GM23248 (cell line): ENCODE results near the gene FITM1. TPM values are rescaled to one million over a fixed set of nuclear protein-coding genes. Genes with fewer than 3 reads are reported as not detected.

Experiments
- DNase-seq: peaks from one replicate; pipeline ENCODE4 v3.0.0-alpha.2; 2015
- H2AFZ ChIP-seq: fragments of 200-600 bp; sonication (generic); 2 replicates; pipeline ENCODE4 v1.6.1; 2016; ENCODE audit warnings: antibody characterized with exemption
- H3F3A ChIP-seq: fragments of 200-600 bp; sonication (generic); 2 replicates; pipeline ENCODE4 v1.6.1; 2016; ENCODE audit warnings: mild to moderate bottlenecking, antibody characterized with exemption, mixed run types; ENCODE audit not compliant: insufficient read depth
- H3K27ac ChIP-seq: fragments of 200-600 bp; sonication (generic); 2 replicates; pipeline ENCODE4 v1.5.1; 2016; ENCODE audit warnings: mild to moderate bottlenecking
- H3K27me3 ChIP-seq: fragments of 200-600 bp; sonication (generic); replicated peaks from 2 replicates; pipeline ENCODE4 v1.6.1; 2016; ENCODE audit warnings: mild to moderate bottlenecking; ENCODE audit not compliant: insufficient read depth
- H3K36me3 ChIP-seq: fragments of 200-600 bp; sonication (generic); 2 replicates; pipeline ENCODE4 v1.6.1; 2016; ENCODE audit warnings: low read depth, mild to moderate bottlenecking
- H3K4me1 ChIP-seq: fragments of 200-600 bp; sonication (generic); 2 replicates; pipeline ENCODE4 v1.6.1; 2016; ENCODE audit warnings: mild to moderate bottlenecking; ENCODE audit not compliant: insufficient read depth
- H3K4me2 ChIP-seq: fragments of 200-600 bp; sonication (generic); one replicate; pipeline ENCODE4 v1.6.1; 2016; ENCODE audit warnings: mild to moderate bottlenecking; ENCODE audit not compliant: unreplicated experiment
- H3K4me3 ChIP-seq: fragments of 200-600 bp; sonication (generic); 2 replicates; pipeline ENCODE4 v1.5.1; 2016; ENCODE audit warnings: mild to moderate bottlenecking
- H3K79me2 ChIP-seq: fragments of 200-600 bp; sonication (generic); 2 replicates; pipeline ENCODE4 v1.6.1; 2016; ENCODE audit warnings: mild to moderate bottlenecking; ENCODE audit not compliant: insufficient read depth
- H3K9ac ChIP-seq: fragments of 200-600 bp; sonication (generic); 2 replicates; pipeline ENCODE4 v1.6.1; 2016; ENCODE audit warnings: mild to moderate bottlenecking
- H3K9me2 ChIP-seq: fragments of 200-600 bp; sonication (generic); 2 replicates; pipeline ENCODE4 v1.6.1; 2016; ENCODE audit warnings: mixed run types, mild to moderate bottlenecking, moderate library complexity; ENCODE audit not compliant: insufficient read depth
- H3K9me3 ChIP-seq: fragments of 200-600 bp; sonication (generic); one replicate; pipeline ENCODE4 v1.6.1; 2017; ENCODE audit warnings: low read depth
- H4K20me1 ChIP-seq: fragments of 200-600 bp; sonication (generic); 2 replicates; pipeline ENCODE4 v1.6.0; 2016; ENCODE audit not compliant: insufficient read depth
- EZH2 ChIP-seq: fragments of 200-600 bp; sonication (generic); IDR thresholded peaks from 2 replicates; pipeline ENCODE4 v1.6.1; 2018; ENCODE audit warnings: antibody characterized with exemption, mild to moderate bottlenecking; ENCODE audit not compliant: insufficient read depth, poor library complexity, severe bottlenecking
- EZH2phosphoT487 ChIP-seq: fragments of 200-600 bp; sonication (generic); IDR thresholded peaks from 2 replicates; pipeline ENCODE4 v1.6.1; 2018; ENCODE audit warnings: antibody characterized with exemption, moderate library complexity, mild to moderate bottlenecking, low read depth; ENCODE audit not compliant: insufficient read depth
- WGBS, 2 experiments: methylation state at CpG; one replicate each; pipeline ENCODE4 v1.1.6; 2015 to 2017; ENCODE audit warnings: low lambda C conversion rate in 2 of 2, low coverage in 1 of 2; ENCODE audit errors: missing lambda C conversion rate in 2 of 2; 5-methylcytosine and 5-hydroxymethylcytosine counted together
- in situ Hi-C: fragments of 300-500 bp; cut with MboI; formaldehyde crosslinking; loops from 2 replicates; pipeline ENCODE4 v1.15.0; 2020
- polyA plus RNA-seq: library from polyadenylated mRNA; unstranded; fragments of >200 nt; fragmentation: Nextera tagmentation; extraction: Ambion mirVana; gene quantifications from 2 replicates; pipeline ENCODE4 v1.2.1, GENCODE V29; 2016
- total RNA-seq: library from RNA; depleted of rRNA; stranded (reverse); fragments of >200 nt; shearing (Covaris generic); gene quantifications from 2 replicates; pipeline ENCODE4 v1.2.3, GENCODE V29; 2014

FITM1 gene
- total and polyA plus RNA-seq, 2 experiments from 2014 or later, result not detected

DNA sequence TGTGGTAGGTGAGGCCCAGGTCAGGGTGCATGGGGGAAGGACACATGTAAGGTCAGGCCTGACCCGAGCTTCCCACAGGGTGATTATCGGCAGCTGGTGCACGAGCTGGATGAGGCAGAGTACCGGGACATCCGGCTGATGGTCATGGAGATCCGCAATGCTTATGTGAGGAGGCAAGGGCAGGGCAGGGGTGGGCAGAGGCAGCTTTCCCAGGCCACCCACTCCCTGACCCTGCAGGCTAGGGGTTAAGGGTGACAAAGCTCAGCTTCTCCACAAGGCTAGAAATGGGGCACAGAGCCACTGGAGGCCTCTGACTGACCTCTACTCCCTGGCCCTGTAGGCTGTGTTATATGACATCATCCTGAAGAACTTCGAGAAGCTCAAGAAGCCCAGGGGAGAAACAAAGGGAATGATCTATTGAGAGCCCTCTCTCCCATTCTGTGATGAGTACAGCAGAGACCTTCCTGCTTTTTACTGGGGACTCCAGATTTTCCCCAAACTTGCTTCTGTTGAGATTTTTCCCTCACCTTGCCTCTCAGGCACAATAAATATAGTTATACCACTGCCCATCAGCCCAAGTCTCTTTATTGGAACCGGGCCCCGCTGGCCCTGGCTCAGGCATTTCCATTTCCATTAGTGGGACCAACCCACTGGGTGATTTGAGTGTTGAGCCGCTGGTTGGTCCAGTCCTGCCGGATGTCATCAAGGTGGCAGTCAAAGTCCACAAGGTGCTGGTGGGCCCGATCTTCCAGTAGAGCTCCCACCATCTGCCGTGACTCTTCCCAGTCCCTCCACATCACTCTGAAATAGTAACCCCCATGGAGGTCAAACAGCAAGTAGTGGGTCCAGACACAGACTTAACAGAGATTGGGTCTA, 8.2 kb downstream of the FITM1 start:
- H3K79me2 ChIP-seq, result peaks cover 45% of the 10 kb centered on the region
- no peak overlapping the region for H3K9ac ChIP-seq
- peaks cover 17% of the 10 kb centered on the region for H3F3A ChIP-seq
- no peak overlapping the region for H3K4me2 ChIP-seq
- in situ Hi-C loops, result no loop called here
- H3K4me1 ChIP-seq, result peaks cover 25% of the 10 kb centered on the region
- no peaks in the 10 kb centered on the region for H4K20me1 ChIP-seq
- no peak overlapping the region for H3K4me3 ChIP-seq
- H2AFZ ChIP-seq, result no peak overlapping the region
- TF ChIP-seq EZH2 (no peak), EZH2phosphoT487 (no peak)
- H3K9me2 ChIP-seq, result no peaks in the 10 kb centered on the region
- no peak for DNase-seq
- 87 to 88% methylated on average over 13 of the region's 13 CpGs for WGBS, 2 experiments
- no peaks in the 10 kb centered on the region for H3K9me3 ChIP-seq
- no peaks in the 10 kb centered on the region for H3K27me3 ChIP-seq
- peaks cover 12% of the 10 kb centered on the region; the same call in 1 of the 2 replicates for H3K36me3 ChIP-seq
- H3K27ac ChIP-seq, result no peak overlapping the region

DNA sequence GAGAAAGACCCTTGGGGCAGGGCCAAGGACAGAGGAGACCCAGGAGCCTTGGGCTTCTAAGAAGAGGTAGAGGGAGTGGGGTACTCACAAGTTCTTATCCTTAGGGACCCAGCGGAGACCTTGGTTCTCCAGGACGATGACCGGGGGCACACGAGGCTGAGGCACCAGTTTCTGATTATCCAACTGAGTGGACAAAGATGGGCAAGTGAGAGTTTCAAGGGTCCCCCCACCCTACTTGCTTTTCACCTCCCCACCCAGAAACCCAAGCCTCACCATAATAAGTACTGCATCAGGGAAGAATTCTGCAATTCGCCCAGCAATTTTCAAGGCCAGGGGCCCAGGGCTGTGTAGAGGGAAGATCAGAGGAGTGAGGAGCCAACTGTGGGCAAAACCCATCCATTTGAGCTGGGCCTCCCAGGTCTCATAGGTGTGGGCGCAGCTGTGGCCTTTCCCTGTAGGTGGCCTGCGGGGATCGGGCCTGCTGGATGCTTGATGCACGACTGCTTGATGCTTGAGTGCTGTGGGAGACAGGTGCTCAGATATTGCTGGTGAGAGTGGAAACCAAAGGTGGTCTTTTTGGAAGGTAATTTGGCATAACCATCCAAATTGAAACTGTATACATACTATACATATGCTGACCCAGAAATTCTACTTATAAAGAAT, 8.9 kb downstream of the FITM1 start:
- Histone ChIP-seq H3K9ac (peak overlapping the region; percentile 81; the same call in 1 of the 2 replicates), H3K27ac (no peak overlapping the region), H3F3A (peaks cover 24% of the 10 kb centered on the region), H3K4me2 (peak overlapping the region; percentile 95), H3K27me3 (no peaks in the 10 kb centered on the region), H3K4me1 (peaks cover 31% of the 10 kb centered on the region), H3K9me2 (no peaks in the 10 kb centered on the region), H2AFZ (no peak overlapping the region), H3K36me3 (peaks cover 12% of the 10 kb centered on the region; the same call in 1 of the 2 replicates), H3K9me3 (no peaks in the 10 kb centered on the region), H4K20me1 (no peaks in the 10 kb centered on the region), H3K4me3 (peak overlapping the region; percentile 93), H3K79me2 (peaks cover 51% of the 10 kb centered on the region)
- in situ Hi-C loops, result no loop called here
- WGBS, 2 experiments, result 93 to 96% methylated on average over 9 of the region's 9 CpGs
- no peak for DNase-seq
- TF ChIP-seq EZH2phosphoT487, result no peak

DNA sequence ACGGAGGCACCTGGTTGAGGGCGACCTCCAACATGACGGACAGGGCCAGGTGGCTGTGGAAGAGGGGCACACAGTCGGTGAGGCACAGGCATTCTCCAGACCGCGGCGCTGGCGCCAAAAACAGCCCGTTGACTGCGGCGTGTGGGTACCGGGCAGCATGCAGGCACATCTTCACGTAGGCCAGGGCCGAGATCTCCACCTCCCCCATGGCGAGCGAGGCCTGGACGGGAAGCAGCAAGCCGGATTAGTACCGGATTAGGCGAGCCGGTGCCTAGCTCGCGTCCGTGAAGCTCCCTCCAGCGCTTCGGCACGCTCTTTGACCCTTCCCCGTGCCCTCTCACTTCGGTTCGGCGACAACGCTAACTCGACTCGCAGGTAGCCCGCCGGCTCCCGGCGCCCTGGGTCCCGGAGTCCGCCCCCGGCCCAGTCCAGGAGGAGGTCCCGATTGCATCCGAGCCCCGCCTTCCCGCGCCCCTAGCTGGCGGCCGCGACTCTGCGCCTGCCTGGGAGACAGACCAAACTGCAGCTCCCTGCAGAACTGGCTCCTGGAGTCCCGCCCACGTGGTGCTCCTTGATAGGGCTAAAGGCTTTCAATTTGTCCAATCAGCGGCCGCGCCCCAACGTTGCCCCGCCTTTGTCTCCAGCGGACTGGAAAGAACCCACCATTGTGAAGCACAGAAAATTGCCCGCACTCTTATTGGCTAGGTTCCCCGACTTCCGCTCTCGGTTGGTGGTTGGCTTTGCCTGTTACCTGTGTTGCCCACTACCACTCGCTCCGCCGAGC, 10.8 kb downstream of the FITM1 start, which contains the start of gene EMC9:
EMC9 (minus strand) TSS at position 495 of the 784 bp plus-strand sequence; CDS start at position 208, 287 bp downstream.
- Histone ChIP-seq H4K20me1 (no peaks in the 10 kb centered on the region), H3K4me3 (peak within 1 kb of the TSS; percentile 93), H3K27ac (peak within 1 kb of the TSS; percentile 64), H3K36me3 (peaks cover 12% of the 10 kb centered on the region; the same call in 1 of the 2 replicates), H2AFZ (peak within 1 kb of the TSS; percentile 85), H3K79me2 (peaks cover 63% of the 10 kb centered on the region), H3K9me2 (no peaks in the 10 kb centered on the region), H3K9me3 (no peaks in the 10 kb centered on the region), H3K4me2 (peak within 1 kb of the TSS; percentile 95), H3K27me3 (no peaks in the 10 kb centered on the region), H3K4me1 (peaks cover 43% of the 10 kb centered on the region), H3F3A (peaks cover 41% of the 10 kb centered on the region), H3K9ac (peak within 1 kb of the TSS; percentile 81)
- peak; percentile 100 for DNase-seq
- in situ Hi-C loops, result no loop called here
- no peak for TF ChIP-seq EZH2
- TF ChIP-seq EZH2phosphoT487, result no peak
- 0 to 2% methylated on average over 59 to 65 of the region's 65 CpGs for WGBS, 2 experiments

DNA sequence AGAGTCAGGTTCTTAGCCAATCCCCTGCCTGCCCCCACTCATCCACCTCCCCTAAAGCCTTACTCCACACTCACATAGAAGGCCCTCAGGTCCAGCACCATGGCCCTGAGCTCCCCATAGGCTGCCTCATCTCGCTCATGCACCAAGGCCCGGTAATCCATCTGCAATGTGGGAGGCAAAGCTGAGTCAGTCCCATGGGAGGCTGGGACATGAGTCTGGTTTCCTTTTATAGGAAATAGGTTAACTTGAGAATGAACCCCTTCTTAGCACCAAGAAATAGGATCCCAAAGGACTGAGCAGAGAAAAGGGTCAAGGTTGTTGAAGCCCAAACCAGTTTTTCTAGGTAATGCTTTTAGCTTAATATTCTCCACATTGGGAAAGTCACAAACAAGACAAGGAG, 13.1 kb downstream of the FITM1 start:
- H3K4me1 ChIP-seq, result peaks cover 46% of the 10 kb centered on the region
- peak; percentile 87 for DNase-seq
- in situ Hi-C loops, result no loop called here
- 8 to 14% methylated on average over 2 of the region's 2 CpGs for WGBS, 2 experiments
- peaks cover 6% of the 10 kb centered on the region; the same call in 1 of the 2 replicates for H3K36me3 ChIP-seq
- H3K9me3 ChIP-seq, result no peaks in the 10 kb centered on the region
- peaks cover 55% of the 10 kb centered on the region for H3K79me2 ChIP-seq
- no peak overlapping the region for H3K4me3 ChIP-seq
- H3K9me2 ChIP-seq, result no peaks in the 10 kb centered on the region
- TF ChIP-seq EZH2 (no peak), EZH2phosphoT487 (no peak)
- H3F3A ChIP-seq, result peaks cover 41% of the 10 kb centered on the region
- no peaks in the 10 kb centered on the region for H4K20me1 ChIP-seq
- H3K4me2 ChIP-seq, result peak overlapping the region; percentile 52
- H3K9ac ChIP-seq, result no peak overlapping the region
- H3K27ac ChIP-seq, result peak overlapping the region; percentile 37
- H3K27me3 ChIP-seq, result no peaks in the 10 kb centered on the region
- H2AFZ ChIP-seq, result no peak overlapping the region
